ENCODE data around the gene APOL3. TPM values are rescaled to one million over a fixed set of nuclear protein-coding genes. Genes with fewer than 3 reads are reported as not detected.
"Not testable (repeated sequence)": the region's sequence is repeated elsewhere in the genome, so short reads cannot be mapped to it uniquely, and the experiment has no call there.

Gene APOL3
- total RNA-seq, 1 experiment from 2014 or later = 0.10 TPM

DNA sequence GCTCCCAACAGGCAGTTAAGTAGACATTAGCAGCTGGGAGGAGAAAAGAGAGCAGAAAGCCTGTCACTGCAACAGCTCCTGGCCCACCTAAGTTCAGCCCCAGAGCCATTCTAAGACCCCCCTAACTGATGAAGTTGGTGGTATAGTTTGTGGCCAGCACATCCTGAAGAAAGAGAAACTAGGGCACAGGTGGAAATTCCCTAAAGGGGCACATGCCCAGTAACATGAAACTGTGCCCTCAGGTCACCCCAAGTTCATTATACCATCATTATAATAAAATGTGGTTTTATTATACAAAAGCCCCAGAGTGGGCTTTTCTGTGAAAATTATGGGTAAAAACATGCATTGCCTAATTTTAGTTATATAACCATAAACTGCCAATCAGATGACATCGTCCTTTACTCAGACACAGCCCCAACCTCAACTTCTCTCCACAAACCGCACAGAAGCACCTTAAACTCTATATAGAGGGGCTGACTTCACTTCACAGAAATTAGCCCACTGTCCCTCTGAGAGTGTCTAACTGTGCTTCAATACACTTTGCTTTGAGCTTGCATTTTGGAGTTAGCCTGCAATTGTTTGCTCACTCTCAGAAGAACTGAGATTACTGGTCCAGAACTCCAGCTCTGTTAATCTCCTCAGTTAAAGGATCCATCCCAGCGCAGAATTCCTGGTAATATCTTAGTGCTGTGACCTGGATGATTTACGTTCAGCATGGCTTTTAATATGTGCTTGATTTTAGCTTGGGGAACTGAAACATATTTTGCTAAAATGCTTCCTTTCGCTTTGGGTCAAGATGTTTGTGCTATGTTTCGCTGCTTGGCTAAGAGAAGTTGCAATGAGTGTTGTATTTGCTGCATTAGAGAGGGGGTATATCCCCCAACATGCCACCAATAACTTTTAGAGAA lies 1.8 kb upstream of the APOL3 start:
- DNase-seq (ENCODE audit: extremely low read depth, low read depth) = no peak

DNA sequence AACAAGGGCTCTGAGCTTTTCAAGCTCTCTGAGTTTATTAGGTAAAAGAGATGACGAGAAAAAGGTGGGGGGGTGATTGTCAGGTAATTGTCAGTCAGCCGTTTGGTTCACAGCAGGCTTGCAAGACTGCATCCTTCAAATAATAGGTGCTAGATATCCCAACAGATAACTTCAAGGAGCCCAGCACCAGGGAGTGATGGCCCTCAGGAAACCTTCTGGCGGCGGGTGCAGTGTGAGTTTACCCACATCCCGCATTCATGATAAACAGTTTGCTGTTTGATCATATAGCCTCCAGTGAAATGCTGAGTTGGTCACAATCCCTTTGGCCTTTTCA lies 1.2 kb upstream of the APOL3 start:
- not testable (repeated sequence) for DNase-seq (ENCODE audit: extremely low read depth, low read depth)

DNA sequence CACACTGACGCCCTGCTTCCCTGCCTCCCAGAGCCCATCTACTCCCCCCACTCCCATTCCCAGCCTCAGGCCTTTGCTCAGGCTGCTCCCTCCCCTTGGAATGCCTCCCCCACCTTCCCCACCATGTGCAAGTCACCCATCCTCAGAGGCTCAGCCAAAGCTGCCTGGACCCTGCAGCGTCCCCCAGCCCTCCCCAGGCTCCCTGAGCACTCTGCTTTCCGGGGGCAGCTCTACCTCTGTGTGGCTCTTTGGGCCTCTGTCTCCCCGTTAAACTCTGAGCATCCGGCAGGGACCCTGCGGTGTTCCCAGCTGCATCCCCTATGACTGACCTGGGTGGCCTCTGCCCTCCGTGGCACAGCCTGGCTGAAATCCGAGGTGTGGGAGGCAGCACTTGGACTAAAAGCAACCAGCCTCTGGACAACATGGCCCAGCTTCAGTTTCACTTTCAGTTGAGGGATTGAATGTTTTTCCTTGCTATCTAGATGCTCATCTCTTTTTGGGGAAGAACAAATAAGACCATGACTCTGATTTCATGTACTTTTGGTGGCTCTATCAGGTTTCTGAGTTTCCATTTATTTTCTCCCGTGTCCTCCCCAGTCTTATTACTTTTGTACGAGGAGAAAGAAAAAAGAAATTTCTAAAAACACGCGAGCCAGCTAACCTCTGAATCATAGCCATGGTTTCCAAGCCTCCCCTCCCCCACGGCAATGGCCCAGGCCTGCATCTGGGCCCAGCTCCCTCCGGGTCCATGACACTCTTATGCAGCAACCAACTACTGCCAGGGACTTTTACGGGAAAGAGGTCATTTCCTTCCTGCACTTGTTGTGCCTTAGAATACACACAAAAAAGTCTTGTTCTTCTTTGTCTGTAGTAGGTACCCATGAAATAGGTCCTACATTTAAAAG lies 3.8 kb downstream of the APOL3 start:
- peak; percentile 25 for DNase-seq (ENCODE audit: extremely low read depth, low read depth)

DNA sequence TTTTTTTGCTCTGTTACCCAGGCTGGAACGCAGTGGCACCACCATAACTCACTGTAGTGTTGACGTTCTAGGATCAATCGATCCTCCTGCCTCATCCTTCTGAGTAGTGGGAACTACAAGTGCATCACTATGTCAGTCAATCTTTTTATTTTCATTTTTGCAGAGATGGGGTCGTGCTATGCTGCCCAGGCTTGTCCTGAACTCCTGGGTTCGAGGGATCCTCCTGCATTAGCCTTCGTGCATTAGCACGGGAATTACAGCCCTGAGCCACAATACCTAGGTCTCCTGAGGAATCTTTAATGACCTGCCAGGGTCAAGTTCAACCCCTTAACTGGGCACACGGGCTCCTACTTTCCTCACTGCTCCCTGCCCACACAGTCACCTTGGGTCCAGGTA lies 4.4 kb downstream of the APOL3 start:
- no peak for DNase-seq (ENCODE audit: extremely low read depth, low read depth)

DNA sequence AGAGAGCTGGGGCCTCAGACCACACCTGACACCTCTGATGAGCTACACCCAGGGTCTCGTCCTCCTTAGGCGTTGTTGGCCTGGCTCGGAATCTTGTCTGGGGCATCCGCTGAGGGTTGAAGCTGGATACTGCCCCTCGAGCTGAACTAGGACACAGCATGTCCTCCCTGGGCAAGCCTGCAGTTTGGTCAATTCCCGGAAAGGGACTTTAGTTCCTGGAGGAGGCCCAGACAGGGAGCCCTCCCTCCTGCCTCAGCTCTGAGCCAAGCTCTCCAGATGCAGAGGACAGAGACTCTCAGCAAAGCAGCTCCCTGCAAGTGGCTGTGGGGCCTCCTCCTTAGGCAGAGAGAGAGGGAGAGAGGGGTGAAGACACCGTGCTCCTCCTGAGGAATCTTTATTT lies 4.9 kb downstream of the APOL3 start:
- DNase-seq (ENCODE audit: extremely low read depth, low read depth) = no peak

DNA sequence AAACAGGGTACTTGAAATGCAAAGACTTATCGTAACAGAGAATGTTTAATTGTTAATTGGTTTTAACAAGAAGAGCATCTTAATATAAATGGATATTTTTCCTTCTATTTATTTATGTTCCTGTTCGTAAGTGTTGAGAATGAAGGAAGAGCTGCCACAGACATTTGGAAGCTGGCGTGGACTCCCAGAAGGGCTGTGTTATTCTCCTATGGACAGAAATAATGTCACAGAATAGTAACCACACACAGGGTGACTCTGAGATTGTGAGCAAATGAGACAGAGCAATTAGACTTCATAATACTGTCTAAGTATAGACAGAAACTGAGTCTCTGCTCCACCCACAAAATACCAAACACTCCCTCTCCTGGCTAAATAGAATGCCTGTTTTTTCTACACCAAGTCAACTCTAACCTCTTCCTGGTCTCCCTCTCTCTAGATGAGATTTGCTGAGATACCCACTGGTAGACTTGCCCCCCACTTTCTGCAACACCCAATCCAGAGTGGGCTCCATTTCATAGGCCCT lies 6.1 kb downstream of the APOL3 start:
- no peak for DNase-seq (ENCODE audit: extremely low read depth, low read depth)

DNA sequence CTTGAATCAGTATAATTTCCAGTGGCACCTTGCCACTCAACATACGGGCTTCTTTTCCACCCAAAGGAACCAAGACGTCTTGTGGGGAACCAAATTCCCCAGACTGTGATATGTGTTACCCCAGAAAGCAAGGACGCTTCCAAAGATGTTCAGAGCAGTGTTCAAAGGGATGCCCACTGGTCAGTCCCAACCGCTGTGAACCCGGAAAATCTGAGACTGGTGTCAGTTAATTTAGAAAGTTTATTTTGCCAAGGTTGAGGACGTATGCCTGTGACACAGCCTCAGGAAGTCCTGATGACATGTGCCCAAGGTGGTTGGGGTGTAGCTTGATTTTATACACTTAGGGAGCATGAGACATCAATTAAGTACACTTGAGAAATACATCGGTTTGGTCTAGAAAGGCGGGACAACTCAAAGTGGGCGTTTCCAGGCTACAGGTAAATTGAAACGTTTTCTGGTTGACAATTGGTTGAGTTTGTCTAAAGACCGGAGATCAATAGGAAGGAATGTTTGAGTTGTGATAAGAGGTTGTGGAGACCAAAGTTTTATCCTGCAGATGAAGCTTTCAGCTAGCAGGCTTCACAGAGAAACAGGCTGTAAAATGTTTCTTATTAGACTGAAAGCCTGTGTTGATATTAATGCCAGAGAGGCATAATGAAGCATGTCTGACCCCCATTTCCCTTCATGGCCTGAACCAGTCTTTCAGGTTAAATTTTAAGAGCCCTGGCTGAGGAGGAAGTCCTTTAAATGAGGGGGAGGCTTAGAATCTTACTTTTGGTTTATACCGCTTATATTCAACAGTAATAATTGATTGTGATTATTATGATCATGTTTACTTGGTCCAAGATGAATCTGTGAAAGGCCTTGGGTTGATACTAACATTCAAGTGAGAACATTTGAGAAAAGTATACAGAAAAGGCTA lies 6.8 kb downstream of the APOL3 start:
- no peak for DNase-seq (ENCODE audit: extremely low read depth, low read depth)

DNA sequence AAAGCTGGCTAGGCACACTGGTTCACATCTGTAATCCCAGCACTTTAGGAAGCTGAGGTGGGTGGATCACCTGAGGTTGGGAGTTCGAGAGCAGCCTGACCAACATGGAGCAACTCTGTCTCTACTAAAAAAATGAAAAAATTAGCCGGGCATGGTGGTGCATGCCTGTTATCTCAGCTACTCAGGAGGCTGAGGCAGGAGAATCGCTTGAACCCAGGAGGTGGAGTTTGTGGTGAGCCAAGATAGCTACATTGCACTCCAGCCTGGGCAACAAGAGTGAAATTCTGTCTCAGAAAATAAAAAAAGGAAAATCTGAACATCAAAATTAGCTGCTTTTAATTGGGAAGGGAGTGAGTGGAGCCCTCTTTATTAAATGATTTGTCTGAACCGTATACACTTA lies 7.7 kb downstream of the APOL3 start:
- not testable (repeated sequence) for DNase-seq (ENCODE audit: extremely low read depth, low read depth)

DNA sequence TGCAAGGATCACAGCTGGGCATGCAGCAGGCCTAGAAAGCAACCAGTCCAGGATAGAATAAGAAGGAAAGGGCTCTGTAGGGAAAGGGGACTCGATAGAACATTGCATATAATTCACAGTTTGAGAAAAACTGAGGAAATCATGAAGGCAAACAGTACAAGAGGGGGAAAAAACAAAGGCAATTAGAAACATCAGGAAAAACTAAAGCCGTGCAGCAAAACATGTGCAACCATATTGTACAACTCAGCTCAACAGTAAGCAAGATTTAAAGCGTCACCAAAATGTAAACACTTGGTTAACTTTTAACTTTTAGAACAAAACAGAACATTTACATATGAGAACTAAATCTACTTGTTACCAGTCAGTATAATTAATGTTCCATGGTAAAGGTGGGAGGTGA lies 8.5 kb downstream of the APOL3 start:
- no peak for DNase-seq (ENCODE audit: extremely low read depth, low read depth)

DNA sequence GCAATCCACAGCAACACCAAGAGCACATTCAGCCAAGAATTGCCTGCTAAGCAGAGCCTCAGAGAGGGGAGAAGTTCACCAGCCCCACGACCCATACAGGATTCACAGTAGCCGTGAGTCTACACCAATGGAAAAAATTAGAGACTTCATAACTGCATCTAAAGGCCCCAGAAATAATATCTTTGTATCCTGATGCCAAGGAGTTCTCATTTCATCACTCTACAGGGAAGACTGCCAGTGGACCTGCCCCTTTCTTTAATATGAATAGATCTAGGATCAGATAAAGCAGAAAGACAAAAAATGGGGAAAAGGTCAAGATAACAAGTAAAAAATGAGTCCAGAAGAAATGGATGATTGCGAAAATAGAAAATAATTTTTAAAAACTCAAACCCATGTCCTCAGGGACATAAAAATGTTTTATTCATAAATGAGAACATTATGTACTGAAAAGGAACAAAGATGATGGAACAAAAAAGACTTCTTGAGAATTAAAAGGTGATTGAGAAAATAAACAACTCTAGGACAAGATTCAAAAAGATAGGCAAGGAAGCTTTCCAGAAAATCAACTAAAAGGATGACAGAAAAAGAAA lies 9.5 kb downstream of the APOL3 start:
- no peak for DNase-seq (ENCODE audit: extremely low read depth, low read depth)

DNA sequence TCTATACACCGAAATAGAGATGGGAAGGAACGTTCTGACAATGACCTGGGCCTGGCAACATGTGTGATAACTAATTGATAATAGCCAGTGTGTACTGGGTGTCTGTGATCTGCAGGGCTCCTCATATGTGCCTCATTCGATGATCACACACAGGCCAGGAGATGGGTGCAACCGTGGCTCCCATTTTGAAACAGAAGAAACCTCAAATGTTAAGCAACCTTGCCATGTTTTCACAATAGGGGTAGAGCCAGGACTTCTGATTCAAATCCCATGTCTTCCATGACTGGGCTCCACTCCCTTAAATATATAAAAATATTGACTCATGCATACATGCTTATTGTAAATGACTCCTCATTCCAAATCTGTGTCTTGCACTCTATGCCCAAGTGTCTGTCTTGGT lies 11.1 kb downstream of the APOL3 start:
- no peak for DNase-seq (ENCODE audit: extremely low read depth, low read depth)

DNA sequence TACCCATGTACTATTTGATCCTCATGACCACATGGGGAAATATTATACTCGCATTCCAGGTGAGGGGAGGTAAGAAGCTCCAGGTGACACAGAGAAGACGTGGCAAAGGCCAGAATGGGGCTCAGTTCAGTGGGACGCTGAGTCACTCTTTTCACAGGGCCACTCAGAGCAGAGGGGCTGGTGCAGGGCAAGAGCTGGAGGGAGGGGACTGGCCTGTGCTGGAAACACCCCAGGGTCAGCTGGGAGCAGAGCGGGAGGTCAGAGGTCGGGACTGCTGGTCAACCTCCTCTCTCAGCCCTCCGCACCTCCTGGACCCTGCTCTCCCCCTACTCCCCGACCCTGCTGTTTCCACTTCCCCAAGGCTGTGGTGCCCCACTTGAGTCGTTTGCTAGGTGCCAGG lies 12.1 kb downstream of the APOL3 start:
- DNase-seq (ENCODE audit: extremely low read depth, low read depth) = no peak

DNA sequence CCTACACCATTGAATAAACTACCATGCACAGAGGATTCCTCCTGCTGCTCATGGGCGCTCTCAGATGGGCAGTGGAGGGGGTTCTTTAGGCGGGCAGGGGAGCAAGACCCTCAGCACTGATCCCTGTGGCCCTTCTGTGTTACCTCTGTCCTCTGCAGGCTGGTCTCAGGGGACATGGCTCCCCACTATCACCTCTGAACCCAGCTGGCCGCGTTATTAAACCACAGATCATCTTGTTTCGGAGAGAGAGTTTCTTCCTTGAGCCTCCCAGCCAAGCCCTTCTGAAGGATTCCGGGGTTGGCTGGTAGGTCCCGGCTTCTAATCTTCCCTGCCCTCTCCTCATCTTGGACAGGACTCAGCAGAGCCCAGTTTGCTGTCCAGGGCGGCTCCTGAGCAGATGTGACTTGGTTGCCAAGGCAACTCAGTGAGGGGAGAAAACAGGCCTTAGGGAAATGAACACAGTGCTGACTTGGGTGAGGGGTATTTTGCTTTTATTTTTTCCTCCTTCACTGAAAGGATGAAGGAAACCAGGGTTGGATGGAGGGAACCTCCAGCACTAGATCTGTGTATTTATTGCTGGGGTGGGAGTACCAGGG lies 13.3 kb downstream of the APOL3 start:
- no peak for DNase-seq (ENCODE audit: extremely low read depth, low read depth)

DNA sequence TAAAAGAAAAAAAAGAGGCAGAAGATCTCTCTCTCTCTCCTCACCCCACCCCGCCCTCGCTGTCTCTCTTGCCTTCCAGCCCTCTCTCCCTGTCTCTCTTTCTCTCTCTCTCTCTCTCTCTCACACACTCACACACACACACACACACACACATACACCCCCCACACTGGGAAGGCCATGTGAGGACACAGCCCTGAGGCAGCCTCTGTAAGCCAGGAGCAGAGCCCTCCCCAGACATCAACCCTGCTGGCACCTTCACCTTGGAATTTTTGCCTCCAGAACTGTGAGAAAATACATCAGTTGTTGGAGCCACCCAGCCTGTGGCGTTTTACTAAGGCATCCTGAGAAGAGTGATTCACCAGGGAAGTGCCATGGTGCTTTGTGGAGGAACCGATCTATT lies 14.7 kb downstream of the APOL3 start:
- no peak for DNase-seq (ENCODE audit: extremely low read depth, low read depth)

DNA sequence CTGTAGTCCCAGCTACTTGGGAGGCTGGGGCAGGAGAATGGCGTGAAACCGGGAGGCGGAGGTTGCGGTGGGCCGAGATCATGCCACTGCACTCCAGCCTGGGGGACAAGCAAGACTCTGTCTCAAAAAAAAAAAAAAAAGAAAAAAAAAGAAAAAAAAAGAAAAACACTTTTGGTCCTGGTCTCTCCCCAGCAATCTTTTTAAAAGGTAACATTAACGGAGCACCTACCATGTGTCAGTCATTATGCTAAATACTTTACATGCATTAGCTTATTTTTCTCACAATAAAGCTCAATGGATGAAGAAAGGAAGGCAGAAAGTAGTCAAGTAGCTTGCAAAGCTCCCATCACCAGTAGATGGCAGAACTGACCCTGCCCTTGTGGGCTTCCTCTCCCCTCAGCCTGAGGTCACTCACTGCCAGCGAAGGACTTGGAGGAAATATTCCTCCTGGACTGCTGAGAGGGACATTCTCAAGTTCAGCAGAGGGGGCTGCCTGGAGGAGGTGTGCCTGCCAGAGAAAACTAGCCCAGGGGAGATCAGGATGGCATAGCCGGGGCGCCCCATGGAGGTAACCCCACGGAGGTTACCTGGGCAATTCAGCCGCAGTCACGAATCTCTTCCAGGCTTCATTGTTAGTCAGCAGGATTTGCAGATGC lies 15.5 kb downstream of the APOL3 start:
- peak; percentile 24 for DNase-seq (ENCODE audit: extremely low read depth, low read depth)

DNA sequence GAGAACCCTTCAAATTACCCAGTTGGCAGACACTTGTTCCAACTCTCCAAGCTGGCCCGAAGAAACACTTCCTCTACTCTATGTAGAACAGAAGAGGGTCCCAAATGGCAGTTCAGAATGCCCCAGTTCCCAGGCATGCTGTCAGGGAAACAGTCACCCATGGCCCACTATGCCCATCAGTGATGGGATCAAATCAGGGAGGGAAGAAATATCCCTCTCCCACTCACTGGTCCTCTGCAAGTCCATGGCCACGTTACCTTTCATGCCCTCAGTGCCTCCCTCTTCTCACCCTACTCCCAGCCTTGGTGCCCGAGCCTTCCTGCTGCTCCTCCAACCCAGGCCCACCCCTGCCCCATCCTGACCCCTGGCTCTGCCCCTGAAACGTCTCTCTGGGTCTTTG lies 16.6 kb downstream of the APOL3 start:
- DNase-seq (ENCODE audit: extremely low read depth, low read depth) = no peak

DNA sequence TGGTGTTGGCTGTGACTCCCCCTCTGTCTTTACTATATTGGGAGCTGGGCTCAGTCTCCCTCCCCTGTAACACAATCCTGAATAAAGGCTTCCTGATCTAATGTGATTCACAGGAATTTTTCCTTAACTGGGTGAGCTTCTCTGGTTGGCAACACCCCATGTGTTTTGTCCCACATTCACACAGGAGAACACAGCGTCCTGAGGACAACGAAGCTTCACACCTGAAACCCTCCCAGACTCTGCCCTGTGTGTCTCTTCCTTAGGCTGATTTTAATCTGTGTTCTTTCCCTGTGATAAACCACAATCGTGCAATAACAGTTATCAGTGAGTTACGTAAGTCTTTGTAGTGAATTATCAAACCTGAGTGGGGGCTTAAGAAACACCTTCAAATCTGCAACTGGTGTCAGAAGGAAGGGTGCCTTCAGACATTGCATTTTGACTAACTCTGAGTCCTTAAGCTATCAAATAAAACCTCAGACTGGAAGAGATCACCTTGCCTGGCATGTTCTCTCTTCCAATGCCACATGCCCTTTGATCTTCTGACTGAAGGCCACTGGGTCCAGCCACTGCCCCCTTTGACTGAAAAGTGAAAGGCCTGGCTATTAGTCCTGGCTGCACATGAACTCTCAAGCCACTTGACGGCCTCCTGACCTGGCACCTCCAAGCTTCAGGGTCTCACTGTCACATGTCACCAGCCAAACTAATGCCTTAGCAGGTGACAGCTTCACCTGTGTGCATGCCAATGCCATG lies 17.3 kb downstream of the APOL3 start:
- DNase-seq (ENCODE audit: extremely low read depth, low read depth) = no peak

DNA sequence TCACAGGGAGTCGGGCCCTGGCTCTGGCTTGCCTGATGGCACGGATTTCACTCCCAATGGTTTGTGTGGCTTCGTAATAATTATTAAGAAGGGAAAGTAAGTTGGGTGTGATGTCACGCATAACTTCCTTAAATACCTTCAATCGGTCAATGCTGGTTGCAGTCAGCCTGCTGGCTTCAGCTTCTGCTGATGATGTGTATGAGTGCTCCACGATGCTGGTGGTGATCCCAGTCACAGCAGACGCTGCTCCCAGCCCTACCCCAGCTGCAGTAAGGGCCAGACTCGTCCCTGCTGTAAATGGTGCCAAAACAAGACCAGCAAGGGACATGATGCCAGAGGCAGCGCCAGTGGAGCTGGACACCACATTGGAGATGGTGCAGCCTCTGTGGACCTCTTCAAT lies 19.1 kb downstream of the APOL3 start:
- no peak for DNase-seq (ENCODE audit: extremely low read depth, low read depth)
